H9 (cell line): ENCODE data around the gene DCAF8. TPM values are rescaled to one million over a fixed set of nuclear protein-coding genes. Genes with fewer than 3 reads are reported as not detected.

Source experiments
- DNase-seq: peaks from one replicate; pipeline ENCODE4 v3.0.0-alpha.2; 2017
- H2AFZ ChIP-seq: one replicate; pipeline ENCODE4 v1.6.1; 2013; ENCODE audit warnings: mild to moderate bottlenecking, low read length, control low read depth, moderate library complexity
- H2AK5ac ChIP-seq: 2 replicates; pipeline ENCODE4 v1.6.1; 2013; ENCODE audit warnings: low read length, control low read depth, mixed read lengths; ENCODE audit not compliant: insufficient read length
- H2BK120ac ChIP-seq: one replicate; pipeline ENCODE4 v1.6.1; 2013; ENCODE audit warnings: low read depth, mild to moderate bottlenecking, low read length, control low read depth, inconsistent platforms; ENCODE audit not compliant: poor library complexity, severe bottlenecking
- H2BK12ac ChIP-seq: 2 replicates; pipeline ENCODE4 v1.6.1; 2013; ENCODE audit warnings: low read length, control low read depth, mixed read lengths, low read depth; ENCODE audit not compliant: insufficient read length
- H2BK15ac ChIP-seq: 2 replicates; pipeline ENCODE4 v1.6.1; 2013; ENCODE audit warnings: low read depth, low read length, control low read depth
- H2BK20ac ChIP-seq: one replicate; pipeline ENCODE4 v1.6.1; 2013; ENCODE audit warnings: low read depth, mild to moderate bottlenecking, low read length, control low read depth, inconsistent platforms; ENCODE audit not compliant: poor library complexity, severe bottlenecking
- H2BK5ac ChIP-seq: 2 replicates; pipeline ENCODE4 v1.6.1; 2013; ENCODE audit warnings: low read length, control low read depth, mixed read lengths; ENCODE audit not compliant: insufficient read length
- H3K14ac ChIP-seq: 2 replicates; pipeline ENCODE4 v1.6.1; 2013; ENCODE audit warnings: low read length, control low read depth; ENCODE audit not compliant: insufficient read depth
- H3K18ac ChIP-seq: 2 replicates; pipeline ENCODE4 v1.6.1; 2013; ENCODE audit warnings: low read depth, mild to moderate bottlenecking, mixed read lengths, low read length, control low read depth; ENCODE audit not compliant: insufficient read length
- H3K23ac ChIP-seq: 2 replicates; pipeline ENCODE4 v1.6.1; 2013; ENCODE audit warnings: low read length, control low read depth, mixed read lengths, low read depth; ENCODE audit not compliant: insufficient read length
- H3K23me2 ChIP-seq: 2 replicates; pipeline ENCODE4 v1.6.1; 2013; ENCODE audit warnings: low read depth, mild to moderate bottlenecking, mixed read lengths, low read length, control low read depth; ENCODE audit not compliant: insufficient read length, poor library complexity, severe bottlenecking
- H3K27ac ChIP-seq: 2 replicates; pipeline ENCODE4 v1.5.1; 2013; ENCODE audit warnings: low read length, control low read depth, mixed read lengths, low read depth; ENCODE audit not compliant: insufficient read length
- H3K27me3 ChIP-seq: 2 replicates; pipeline ENCODE4 v1.6.1; 2013; ENCODE audit warnings: low read length, control low read depth, inconsistent platforms; ENCODE audit not compliant: insufficient read depth
- H3K4ac ChIP-seq: 2 replicates; pipeline ENCODE4 v1.6.1; 2013; ENCODE audit warnings: low read depth, mild to moderate bottlenecking, control low read depth, inconsistent platforms, low read length, moderate library complexity
- H3K4me1 ChIP-seq: 2 replicates; pipeline ENCODE4 v1.6.1; 2013; ENCODE audit warnings: low read length, control low read depth, inconsistent platforms; ENCODE audit not compliant: insufficient read depth
- H3K4me2 ChIP-seq: 2 replicates; pipeline ENCODE4 v1.6.1; 2013; ENCODE audit warnings: low read length, control low read depth, mixed read lengths; ENCODE audit not compliant: insufficient read length, insufficient read depth
- H3K56ac ChIP-seq: 2 replicates; pipeline ENCODE4 v1.6.1; 2013; ENCODE audit warnings: low read depth, mild to moderate bottlenecking, mixed read lengths, low read length, control low read depth; ENCODE audit not compliant: insufficient read length
- H3K79me1 ChIP-seq: 2 replicates; pipeline ENCODE4 v1.6.1; 2013; ENCODE audit warnings: low read depth, mild to moderate bottlenecking, moderate library complexity, low read length, control low read depth, inconsistent platforms; ENCODE audit not compliant: insufficient read depth, poor library complexity, severe bottlenecking
- H3K79me2 ChIP-seq: 2 replicates; pipeline ENCODE4 v1.6.1; 2013; ENCODE audit warnings: low read length, control low read depth, inconsistent platforms; ENCODE audit not compliant: insufficient read depth
- H3K9ac ChIP-seq: 2 replicates; pipeline ENCODE4 v1.6.1; 2013; ENCODE audit warnings: low read length, control low read depth, mixed read lengths; ENCODE audit not compliant: insufficient read length; ENCODE audit errors: extremely low read depth
- H3K9me3 ChIP-seq: one replicate; pipeline ENCODE4 v1.6.1; 2013; ENCODE audit warnings: low read depth, low read length, inconsistent platforms; ENCODE audit not compliant: control insufficient read depth
- H3T11ph ChIP-seq: one replicate; pipeline ENCODE4 v1.6.1; 2013; ENCODE audit warnings: mild to moderate bottlenecking, low read length, control low read depth, inconsistent platforms
- H4K20me1 ChIP-seq: one replicate; pipeline ENCODE4 v1.6.1; 2013; ENCODE audit not compliant: control insufficient read depth, insufficient read length, insufficient read depth
- H4K5ac ChIP-seq: 2 replicates; pipeline ENCODE4 v1.6.1; 2013; ENCODE audit warnings: low read depth, mild to moderate bottlenecking, mixed read lengths, low read length, control low read depth; ENCODE audit not compliant: insufficient read length
- H4K8ac ChIP-seq: replicated peaks from 2 replicates; pipeline ENCODE4 v1.6.1; 2013; ENCODE audit warnings: low read length, control low read depth, mixed read lengths, low read depth; ENCODE audit not compliant: insufficient read length
- H4K91ac ChIP-seq: 2 replicates; pipeline ENCODE4 v1.6.1; 2013; ENCODE audit warnings: low read depth, mild to moderate bottlenecking, moderate library complexity, mixed read lengths, low read length, control low read depth; ENCODE audit not compliant: insufficient read length
- H3K27ac Mint-ChIP-seq, 3 experiments: 2 replicates in 2 of 3; 3 replicates in 1 of 3; pipeline ENCODE4 v1.8.0; 2020 to 2021; ENCODE audit warnings: mixed read lengths in 3 of 3, mild to moderate bottlenecking in 1 of 3, moderate library complexity in 1 of 3
- H3K27me3 Mint-ChIP-seq: 2 replicates; pipeline ENCODE4 v1.8.0; 2021; ENCODE audit warnings: low read depth, mild to moderate bottlenecking, moderate library complexity, mixed read lengths
- H3K36me3 Mint-ChIP-seq, 3 experiments: 2 replicates in 2 of 3; 3 replicates in 1 of 3; pipeline ENCODE4 v1.8.0; 2020 to 2021; ENCODE audit warnings: low read depth in 3 of 3, mixed read lengths in 3 of 3; ENCODE audit not compliant: insufficient read depth in 1 of 3
- H3K4me1 Mint-ChIP-seq, 2 experiments: 2 replicates each; pipeline ENCODE4 v1.8.0; 2020; ENCODE audit warnings: mixed read lengths in 2 of 2
- H3K4me3 Mint-ChIP-seq, 2 experiments: 2 replicates in 1 of 2; 3 replicates in 1 of 2; pipeline ENCODE4 v1.8.0; 2020 to 2021; ENCODE audit warnings: mild to moderate bottlenecking in 2 of 2, mixed read lengths in 2 of 2, moderate library complexity in 1 of 2
- H3K9me3 Mint-ChIP-seq, 2 experiments: 2 replicates in 1 of 2; 3 replicates in 1 of 2; pipeline ENCODE4 v1.8.0; 2020; ENCODE audit warnings: mild to moderate bottlenecking in 2 of 2, mixed read lengths in 2 of 2, moderate library complexity in 1 of 2
- total RNA-seq: library from RNA; stranded (reverse); gene quantifications from 2 replicates; pipeline ENCODE4 v1.2.1, GENCODE V29; 2021
- TF ChIP-seq, protein P1 (sequence below): fragments of 200-600 bp; sonication (generic); conservative IDR thresholded peaks from 3 replicates; pipeline ENCODE4 v1.8.0; 2021; ENCODE audit warnings: antibody characterized with exemption, mild to moderate bottlenecking

The DCAF8 gene
- total RNA-seq, 1 experiment from 2014 or later = 106 TPM

DNA sequence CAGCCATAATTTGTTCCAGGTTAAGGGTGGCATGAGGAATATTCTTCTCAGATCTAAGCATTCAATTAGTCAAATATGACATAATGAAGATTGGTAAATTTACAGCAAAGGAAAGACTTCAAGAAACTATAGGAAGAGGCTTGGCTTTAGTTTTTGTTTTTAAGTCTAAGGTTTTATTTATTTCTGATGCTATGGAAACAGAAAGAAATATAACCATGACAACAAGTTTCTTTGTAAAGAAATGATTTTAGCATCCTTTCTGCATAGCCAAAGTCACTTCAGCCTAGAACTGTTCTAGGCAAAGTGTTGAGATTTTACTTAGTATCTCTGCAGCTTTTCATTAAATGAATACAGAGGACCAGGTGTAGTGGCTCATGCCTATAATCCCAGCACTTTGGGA is 29.4 kb downstream of the DCAF8 start:
- Histone ChIP-seq H3K9ac (no peak overlapping the region), H3K9me3 (no peaks in the 10 kb centered on the region), H3K14ac (no peak overlapping the region), H4K91ac (no peak overlapping the region), H3K79me2 (no peaks in the 10 kb centered on the region), H3T11ph (no peak overlapping the region), H2BK20ac (no peak overlapping the region), H3K4ac (no peak overlapping the region), H2AFZ (no peak overlapping the region), H4K5ac (no peak overlapping the region), H3K56ac (no peak overlapping the region), H3K18ac (no peak overlapping the region), H2BK12ac (no peak overlapping the region), H4K8ac (no peak overlapping the region), H3K4me1 (no peaks in the 10 kb centered on the region), H2AK5ac (no peak overlapping the region), H2BK5ac (no peak overlapping the region), H3K23ac (no peak overlapping the region), H2BK120ac (no peak overlapping the region), H3K4me2 (no peak overlapping the region), H4K20me1 (no peaks in the 10 kb centered on the region), H2BK15ac (no peak overlapping the region), H3K23me2 (no peaks in the 10 kb centered on the region), H3K27ac (no peak overlapping the region), H3K79me1 (no peaks in the 10 kb centered on the region), H3K27me3 (no peaks in the 10 kb centered on the region)
- no peak overlapping the region for H3K27ac Mint-ChIP-seq
- H3K27me3 Mint-ChIP-seq = no peaks in the 10 kb centered on the region
- TF ChIP-seq, protein P1, sequence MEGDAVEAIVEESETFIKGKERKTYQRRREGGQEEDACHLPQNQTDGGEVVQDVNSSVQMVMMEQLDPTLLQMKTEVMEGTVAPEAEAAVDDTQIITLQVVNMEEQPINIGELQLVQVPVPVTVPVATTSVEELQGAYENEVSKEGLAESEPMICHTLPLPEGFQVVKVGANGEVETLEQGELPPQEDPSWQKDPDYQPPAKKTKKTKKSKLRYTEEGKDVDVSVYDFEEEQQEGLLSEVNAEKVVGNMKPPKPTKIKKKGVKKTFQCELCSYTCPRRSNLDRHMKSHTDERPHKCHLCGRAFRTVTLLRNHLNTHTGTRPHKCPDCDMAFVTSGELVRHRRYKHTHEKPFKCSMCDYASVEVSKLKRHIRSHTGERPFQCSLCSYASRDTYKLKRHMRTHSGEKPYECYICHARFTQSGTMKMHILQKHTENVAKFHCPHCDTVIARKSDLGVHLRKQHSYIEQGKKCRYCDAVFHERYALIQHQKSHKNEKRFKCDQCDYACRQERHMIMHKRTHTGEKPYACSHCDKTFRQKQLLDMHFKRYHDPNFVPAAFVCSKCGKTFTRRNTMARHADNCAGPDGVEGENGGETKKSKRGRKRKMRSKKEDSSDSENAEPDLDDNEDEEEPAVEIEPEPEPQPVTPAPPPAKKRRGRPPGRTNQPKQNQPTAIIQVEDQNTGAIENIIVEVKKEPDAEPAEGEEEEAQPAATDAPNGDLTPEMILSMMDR = no peak
- no peak for DNase-seq
- H3K4me1 Mint-ChIP-seq = peaks cover 4% of the 10 kb centered on the region in 2 experiments; a peak in 2 of 4 replicates
- H3K36me3 Mint-ChIP-seq = peaks cover 11 to 77% (median 55%) of the 10 kb centered on the region in 3 experiments; a peak in 6 of 7 replicates
- no peaks in the 10 kb centered on the region for H3K9me3 Mint-ChIP-seq
- H3K4me3 Mint-ChIP-seq = no peak overlapping the region
